IMR-90 (cell line): ENCODE data around the gene AP4S1. TPM values are rescaled to one million over a fixed set of nuclear protein-coding genes. Genes with fewer than 3 reads are reported as not detected.

Source experiments
- ATAC-seq: fragments of 200-7000 bp; cut with Tn5 transposase; 2 replicates; pipeline ENCODE4 v1.9.1; 2020; ENCODE audit warnings: low read depth, mild to moderate bottlenecking, moderate library complexity
- BruUV-seq: library from RNA; stranded (reverse); fragments of 400-500 nt; replicated peaks from 2 replicates; lab custom pipeline; 2021; lab: Mats Ljungman, UMichigan
- CTCF ChIA-PET: fragments of 300-600 bp; formaldehyde crosslinking; extraction: SDS; loops from one replicate; lab custom pipeline; 2021; ENCODE audit warnings: antibody characterized with exemption; lab: Yijun Ruan, JAX
- POLR2A ChIA-PET: fragments of 300-600 bp; sonication (Branson Sonifier 250); formaldehyde crosslinking; loops from one replicate; lab custom pipeline; 2022; ENCODE audit warnings: antibody characterized with exemption; ENCODE audit not compliant: unreplicated experiment; lab: Charles Lee
- DNase-seq: peaks from one replicate; pipeline ENCODE4 v3.0.0; 2013
- H2AFZ ChIP-seq: replicated peaks from 2 replicates; pipeline ENCODE3; 2013; ENCODE audit warnings: low read length, mild to moderate bottlenecking; ENCODE audit not compliant: poor library complexity
- H2AK5ac ChIP-seq: 2 replicates; pipeline ENCODE4 v1.6.1; 2013; ENCODE audit warnings: low read depth, low read length, inconsistent platforms
- H2AK9ac ChIP-seq: replicated peaks from 2 replicates; pipeline ENCODE3; 2013; ENCODE audit warnings: mild to moderate bottlenecking, low read depth, low read length, moderate library complexity; ENCODE audit not compliant: poor library complexity
- H2BK120ac ChIP-seq: 2 replicates; pipeline ENCODE4 v1.6.1; 2013; ENCODE audit warnings: low read depth, low read length, inconsistent platforms
- H2BK15ac ChIP-seq: 3 replicates; pipeline ENCODE4 v1.6.1; 2013; ENCODE audit warnings: low read depth, low read length, inconsistent platforms
- H2BK20ac ChIP-seq: 2 replicates; pipeline ENCODE4 v1.6.1; 2013; ENCODE audit warnings: low read depth, mild to moderate bottlenecking, inconsistent platforms, low read length, moderate library complexity
- H2BK5ac ChIP-seq: 2 replicates; pipeline ENCODE4 v1.6.1; 2013; ENCODE audit warnings: mild to moderate bottlenecking, low read depth, low read length, inconsistent platforms; ENCODE audit not compliant: poor library complexity, severe bottlenecking
- H3K14ac ChIP-seq: replicated peaks from 2 replicates; pipeline ENCODE4 v1.6.1; 2013; ENCODE audit warnings: low read depth, low read length, inconsistent platforms
- H3K18ac ChIP-seq: 2 replicates; pipeline ENCODE4 v1.6.1; 2013; ENCODE audit warnings: low read depth, low read length, control low read depth
- H3K23ac ChIP-seq: 2 replicates; pipeline ENCODE4 v1.6.1; 2013; ENCODE audit warnings: low read depth, low read length, inconsistent platforms
- H3K27ac ChIP-seq: 2 replicates; pipeline ENCODE4 v1.5.1; 2013; ENCODE audit warnings: mild to moderate bottlenecking, control low read depth, low read length; ENCODE audit not compliant: insufficient read depth
- H3K27me3 ChIP-seq: 2 replicates; pipeline ENCODE4 v1.6.1; 2013; ENCODE audit warnings: low read length; ENCODE audit not compliant: control insufficient read depth, insufficient read depth
- H3K36me3 ChIP-seq: 2 replicates; pipeline ENCODE4 v1.6.1; 2013; ENCODE audit warnings: low read length, mixed read lengths; ENCODE audit not compliant: control insufficient read depth, insufficient read depth
- H3K4ac ChIP-seq: 2 replicates; pipeline ENCODE4 v1.6.1; 2013; ENCODE audit warnings: low read depth, low read length, inconsistent platforms
- H3K4me1 ChIP-seq: 2 replicates; pipeline ENCODE4 v1.6.1; 2013; ENCODE audit warnings: low read length, mixed read lengths; ENCODE audit not compliant: control insufficient read depth, insufficient read depth
- H3K4me2 ChIP-seq: 2 replicates; pipeline ENCODE4 v1.6.1; 2013; ENCODE audit warnings: low read depth, mild to moderate bottlenecking, control low read depth, low read length, moderate library complexity
- H3K4me3 ChIP-seq: 2 replicates; pipeline ENCODE4 v1.5.1; 2013; ENCODE audit warnings: low read depth, mild to moderate bottlenecking, control low read depth, low read length, moderate library complexity; ENCODE audit not compliant: insufficient read depth
- H3K56ac ChIP-seq: 2 replicates; pipeline ENCODE4 v1.6.1; 2013; ENCODE audit warnings: low read length, inconsistent platforms; ENCODE audit not compliant: insufficient read depth; ENCODE audit errors: extremely low read depth
- H3K79me1 ChIP-seq, 2 experiments: 2 replicates each; pipeline ENCODE4 v1.6.1; 2013; ENCODE audit warnings: low read length in 2 of 2, inconsistent platforms in 1 of 2, low read depth in 1 of 2
- H3K9ac ChIP-seq: 2 replicates; pipeline ENCODE4 v1.6.1; 2013; ENCODE audit warnings: low read depth, low read length, control low read depth
- H3K9me1 ChIP-seq: 2 replicates; pipeline ENCODE4 v1.6.1; 2013; ENCODE audit warnings: low read length, inconsistent platforms; ENCODE audit not compliant: insufficient read depth
- H3K9me3 ChIP-seq: 2 replicates; pipeline ENCODE4 v1.6.1; 2013; ENCODE audit warnings: low read length; ENCODE audit not compliant: control insufficient read depth, insufficient read depth
- H4K20me1 ChIP-seq: 2 replicates; pipeline ENCODE4 v1.6.1; 2013; ENCODE audit warnings: low read length, inconsistent platforms; ENCODE audit not compliant: insufficient read depth
- H4K5ac ChIP-seq: 2 replicates; pipeline ENCODE4 v1.6.1; 2013; ENCODE audit warnings: mild to moderate bottlenecking, low read depth, low read length, control low read depth
- H4K8ac ChIP-seq, 2 experiments: 2 replicates each; pipeline ENCODE4 v1.6.1; 2013; ENCODE audit warnings: low read depth in 2 of 2, low read length in 2 of 2, control low read depth in 1 of 2, inconsistent platforms in 1 of 2
- H4K91ac ChIP-seq: 2 replicates; pipeline ENCODE4 v1.6.1; 2013; ENCODE audit warnings: low read depth, low read length, inconsistent platforms; ENCODE audit not compliant: insufficient read depth
- CEBPB ChIP-seq: IDR thresholded peaks from 2 replicates; pipeline ENCODE4 v1.6.1; 2012; ENCODE audit warnings: low read depth, low read length, improper control_type of control experiment
- CHD1 ChIP-seq: IDR thresholded peaks from 2 replicates; pipeline ENCODE4 v1.6.1; 2012; ENCODE audit warnings: low read depth, low read length, improper control_type of control experiment
- MAZ ChIP-seq: IDR thresholded peaks from 2 replicates; pipeline ENCODE4 v1.6.1; 2012; ENCODE audit warnings: low read depth, mild to moderate bottlenecking, low read length, improper control_type of control experiment, moderate library complexity, borderline replicate concordance
- MXI1 ChIP-seq: IDR thresholded peaks from 2 replicates; pipeline ENCODE4 v1.6.1; 2012; ENCODE audit warnings: low read depth, mild to moderate bottlenecking, low read length, moderate library complexity, borderline replicate concordance
- NFE2L2 ChIP-seq: fragments of 150-350 bp; IDR thresholded peaks from 2 replicates; pipeline ENCODE4 v1.6.1; 2016; ENCODE audit warnings: low read depth, mild to moderate bottlenecking, low read length
- RCOR1 ChIP-seq: IDR thresholded peaks from 2 replicates; pipeline ENCODE4 v1.6.1; 2012; ENCODE audit warnings: mild to moderate bottlenecking, low read length, improper control_type of control experiment; ENCODE audit not compliant: insufficient replicate concordance
- RFX5 ChIP-seq: IDR thresholded peaks from 2 replicates; pipeline ENCODE4 v1.8.0; 2012; ENCODE audit warnings: low read depth, mild to moderate bottlenecking, low read length, moderate library complexity
- WGBS, 2 experiments: methylation state at CpG; one replicate each; pipeline versions ENCODE4 v1.1.5 to v1.1.7; 2013; ENCODE audit warnings: missing lambda C conversion rate in 2 of 2; ENCODE audit not compliant: insufficient read length in 1 of 2; ENCODE audit errors: extremely low coverage in 2 of 2; 5-methylcytosine and 5-hydroxymethylcytosine counted together
- dilution Hi-C: fragments of 300-500 bp; cut with HindIII; formaldehyde crosslinking; loops from one replicate; pipeline ENCODE4 v1.14.3; 2018; ENCODE audit warnings: low sequenced_read_pairs; ENCODE audit not compliant: unreplicated experiment
- in situ Hi-C: fragments of 300-500 bp; cut with MboI; formaldehyde crosslinking; loops from 3 replicates; pipeline ENCODE4 v1.14.3; 2019; ENCODE audit warnings: low sequenced_read_pairs, inconsistent platforms, mixed read lengths
- intact Hi-C: fragments of 100-400 bp; cut with micrococcal nuclease; formaldehyde crosslinking; loops from 2 replicates; pipeline ENCODE4 v1.10.0; 2022
- polyA plus RNA-seq, 3 experiments: library from polyadenylated mRNA; depleted of rRNA; stranded (reverse); fragments of >200 nt; gene quantifications; 2 replicates each; pipeline ENCODE4 v1.2.3, GENCODE V29; 2012; ENCODE audit warnings: low replicate concordance in 1 of 3
- total RNA-seq: library from RNA; depleted of rRNA; stranded (reverse); fragments of >200 nt; gene quantifications from 2 replicates; pipeline ENCODE4 v1.2.3, GENCODE V29; 2012

The AP4S1 gene
- total and polyA plus RNA-seq, 2 of the 4 experiments (the other 2 are of a cell fraction), result 2.7 to 4.5 TPM

DNA sequence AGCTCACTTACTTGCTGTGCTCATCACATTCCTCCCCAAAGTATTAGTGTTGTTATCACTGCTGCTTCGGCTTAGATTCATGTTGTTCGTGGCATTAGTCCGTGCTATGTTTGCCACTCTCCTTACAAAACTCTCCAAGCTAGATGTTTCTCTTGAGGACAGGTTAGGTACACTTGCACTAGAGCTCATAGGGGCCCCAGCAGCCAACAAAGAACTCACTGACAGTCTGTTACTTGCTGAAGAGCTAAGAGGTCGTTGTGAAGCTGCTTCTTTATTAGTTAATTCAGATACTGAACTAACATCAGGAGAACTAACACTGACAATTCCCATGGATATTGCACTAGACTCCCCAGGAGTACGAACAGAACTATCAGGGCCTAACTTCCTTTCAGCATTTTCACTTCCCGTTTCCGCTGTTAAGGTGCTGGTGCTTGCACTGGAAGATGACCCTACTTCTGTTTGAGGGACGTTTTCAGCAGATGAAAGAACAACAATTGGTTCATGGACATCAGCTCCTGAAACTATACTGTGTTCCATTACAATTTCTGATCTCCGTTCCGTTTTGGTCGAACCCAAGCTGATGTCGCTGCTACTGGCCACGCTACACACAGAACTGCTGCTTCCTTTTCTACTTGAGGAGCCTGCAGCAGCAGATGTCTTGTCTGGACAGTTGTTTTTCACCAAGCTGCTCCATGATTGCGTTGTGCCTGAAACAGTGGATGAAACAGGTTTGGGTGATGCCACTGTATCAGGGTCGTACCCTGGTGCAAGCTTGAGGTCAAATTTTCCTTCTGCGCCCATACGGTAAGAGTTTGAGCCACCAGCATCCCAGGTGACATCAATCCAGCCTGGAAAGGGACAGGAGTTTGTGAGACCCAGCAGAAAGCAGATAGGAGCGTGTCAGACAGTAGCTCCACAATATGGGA, 103.4 kb downstream of the AP4S1 start:
- intact Hi-C loops, result no loop called here
- no peak overlapping the region for H3K14ac ChIP-seq
- TF ChIP-seq RFX5, result no peak
- no peak for TF ChIP-seq NFE2L2
- no peak for TF ChIP-seq CHD1
- no peak for TF ChIP-seq RCOR1
- no peak for TF ChIP-seq MAZ
- TF ChIP-seq CEBPB, result no peak
- TF ChIP-seq MXI1, result no peak
- no peak overlapping the region for H3K56ac ChIP-seq
- H3K4me3 ChIP-seq, result no peak overlapping the region
- no peak overlapping the region for H3K4ac ChIP-seq
- peaks cover 6% of the 10 kb centered on the region; the same call in 1 of the 2 replicates for H3K9me1 ChIP-seq
- H3K27me3 ChIP-seq, result no peaks in the 10 kb centered on the region
- ATAC-seq (no peak), DNase-seq (no peak)
- no peak overlapping the region for H2BK20ac ChIP-seq
- no peak overlapping the region for H2BK120ac ChIP-seq
- peaks cover 32% of the 10 kb centered on the region for H3K36me3 ChIP-seq
- POLR2A ChIA-PET, result no interaction called here
- no peak overlapping the region for H2AFZ ChIP-seq
- no peak overlapping the region for H3K18ac ChIP-seq
- CTCF ChIA-PET, result no interaction called here
- no peak overlapping the region for H2BK5ac ChIP-seq
- 98% methylated on average over 11 of the region's 18 CpGs; no CpG with 5 or more reads in 1 of the 2 experiments for WGBS, 2 experiments
- dilution Hi-C loops, result no loop called here
- in situ Hi-C loops, result no loop called here
- no peak overlapping the region for H2AK5ac ChIP-seq
- H3K9me3 ChIP-seq, result no peaks in the 10 kb centered on the region
- H3K4me2 ChIP-seq, result no peak overlapping the region
- H4K20me1 ChIP-seq, result peaks cover 4% of the 10 kb centered on the region; the same call in 1 of the 2 replicates
- H4K8ac ChIP-seq, result no peak overlapping the region
- peaks cover 7 to 23% of the 10 kb centered on the region in 2 experiments for H3K79me1 ChIP-seq
- no peak overlapping the region for H4K91ac ChIP-seq
- H4K5ac ChIP-seq, result no peak overlapping the region
- H3K23ac ChIP-seq, result no peak overlapping the region
- H3K4me1 ChIP-seq, result no peaks in the 10 kb centered on the region
- H2BK15ac ChIP-seq, result no peak overlapping the region
- H3K27ac ChIP-seq, result no peak overlapping the region
- H2AK9ac ChIP-seq, result no peak overlapping the region
- H3K9ac ChIP-seq, result no peak overlapping the region
- TSS peak; percentile 78 for BruUV-seq
